ENCODE measurements around the gene ZNF280C.
"Not testable (repeated sequence)": the region's sequence is repeated elsewhere in the genome, so short reads cannot be mapped to it uniquely, and the experiment has no call there.

ZNF280C gene

GRCh38 chrX:130261296-130261893 lies 7.3 kb downstream of the ZNF280C start:
- DNase-seq (ENCODE audit: low read depth in 2 of 3, low spot score in 1 of 3) = no peak

DNA sequence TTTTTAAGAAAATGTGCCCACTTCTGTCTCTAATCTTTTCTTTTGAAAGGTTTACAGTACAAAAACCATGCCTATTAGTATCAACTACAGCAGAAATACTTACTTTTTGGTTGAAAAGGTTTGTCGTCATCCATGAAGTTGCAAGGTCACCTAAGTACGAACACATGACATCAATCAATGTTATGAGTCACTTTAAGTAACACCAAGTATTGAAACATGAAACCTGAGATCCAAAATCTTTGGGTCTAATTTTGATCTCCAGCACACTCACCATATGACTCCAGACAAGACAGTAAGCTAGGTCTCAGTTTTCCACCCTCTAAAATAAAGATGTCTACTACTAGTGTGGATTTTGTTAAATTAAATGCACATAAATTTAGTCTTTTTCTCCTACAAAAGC lies 8.4 kb downstream of the ZNF280C start:
- DNase-seq (ENCODE audit: low read depth in 2 of 3, low spot score in 1 of 3) = no peak

DNA sequence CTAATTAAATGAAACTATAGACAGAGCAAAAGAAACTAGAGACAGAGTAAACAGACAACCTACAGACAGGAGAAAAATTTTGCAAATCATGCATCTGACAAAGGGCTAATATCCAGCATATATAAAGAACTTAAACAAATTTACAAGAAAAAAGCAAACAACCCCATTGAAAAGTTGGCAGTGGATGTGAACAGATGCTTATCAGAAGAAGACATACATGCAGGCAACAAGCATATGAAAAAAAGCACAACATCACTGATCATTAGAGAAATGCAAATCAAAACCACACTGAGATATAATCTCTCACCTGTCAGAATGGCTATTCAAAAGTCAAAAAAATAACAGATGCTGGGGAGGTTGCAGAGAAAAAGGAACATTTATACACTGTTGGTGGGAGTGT lies 14.8 kb downstream of the ZNF280C start:
- DNase-seq (ENCODE audit: low read depth in 2 of 3, low spot score in 1 of 3) = no peak

- DNase-seq (ENCODE audit: low read depth in 2 of 3, low spot score in 1 of 3) = no peak
Measured at GRCh38 chrX:130251671-130252070, 17.0 kb downstream of the ZNF280C start.

DNA sequence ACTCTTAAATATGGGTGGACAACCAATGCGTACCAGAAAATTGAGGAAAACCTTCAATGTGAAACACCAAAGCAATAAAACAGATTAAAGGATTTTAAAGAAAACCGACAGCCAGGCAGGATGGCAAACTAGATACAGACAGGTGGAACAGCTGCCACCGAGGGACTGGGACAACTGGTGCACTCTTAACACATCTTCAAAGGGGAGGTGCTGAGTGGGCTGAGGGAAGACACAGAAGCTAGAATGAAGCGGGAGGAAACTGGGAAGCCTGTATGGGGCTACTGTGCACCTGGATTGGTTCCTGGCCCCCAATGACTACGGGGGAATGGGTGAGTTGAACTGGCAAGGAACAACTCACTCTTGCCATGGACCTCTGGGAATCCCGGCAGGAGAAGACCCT lies 20.7 kb downstream of the ZNF280C start:
- DNase-seq (ENCODE audit: low read depth in 2 of 3, low spot score in 1 of 3) = no peak

DNA sequence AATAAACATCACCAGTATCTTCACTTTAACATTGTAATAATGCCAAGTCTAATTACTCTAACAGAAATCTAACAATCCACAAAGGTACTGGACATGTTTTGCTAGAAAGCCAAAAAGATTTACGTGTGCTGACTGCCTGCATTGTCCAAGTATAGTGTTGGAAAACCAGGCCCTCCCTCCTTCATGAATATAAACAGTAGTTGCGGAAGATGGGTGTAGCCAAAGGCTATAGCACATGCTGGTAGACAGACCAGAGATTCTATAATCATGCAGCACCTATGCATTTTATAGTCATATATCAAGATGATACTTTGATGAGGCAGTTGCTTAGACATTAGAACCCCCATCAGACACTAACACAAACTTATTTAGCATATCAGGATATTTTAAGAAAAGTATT lies 22.6 kb downstream of the ZNF280C start:
- DNase-seq (ENCODE audit: low read depth in 2 of 3, low spot score in 1 of 3) = no peak

GRCh38 chrX:130245441-130245840 lies 23.3 kb downstream of the ZNF280C start:
- DNase-seq (ENCODE audit: low read depth in 2 of 3, low spot score in 1 of 3) = no peak

DNA sequence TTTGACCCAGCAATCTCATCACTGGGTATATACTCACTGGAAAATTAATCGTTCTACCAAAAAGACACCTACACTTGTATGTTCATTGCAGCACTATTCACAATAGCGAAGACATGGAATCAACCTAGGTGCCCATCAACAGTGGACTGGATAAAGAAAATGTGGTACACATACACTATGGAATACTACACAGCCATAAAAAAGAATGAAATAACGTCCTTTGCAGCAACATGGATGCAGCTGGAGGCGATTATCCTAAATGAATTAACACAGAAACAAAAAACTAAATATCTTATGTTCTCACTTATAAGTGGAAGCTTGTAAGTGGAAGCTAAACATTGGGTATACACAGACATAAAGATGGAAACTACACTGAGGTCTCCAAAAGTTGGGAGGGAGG lies 37.5 kb downstream of the ZNF280C start:
- DNase-seq (ENCODE audit: low read depth in 2 of 3, low spot score in 1 of 3) = not testable (repeated sequence)

DNA sequence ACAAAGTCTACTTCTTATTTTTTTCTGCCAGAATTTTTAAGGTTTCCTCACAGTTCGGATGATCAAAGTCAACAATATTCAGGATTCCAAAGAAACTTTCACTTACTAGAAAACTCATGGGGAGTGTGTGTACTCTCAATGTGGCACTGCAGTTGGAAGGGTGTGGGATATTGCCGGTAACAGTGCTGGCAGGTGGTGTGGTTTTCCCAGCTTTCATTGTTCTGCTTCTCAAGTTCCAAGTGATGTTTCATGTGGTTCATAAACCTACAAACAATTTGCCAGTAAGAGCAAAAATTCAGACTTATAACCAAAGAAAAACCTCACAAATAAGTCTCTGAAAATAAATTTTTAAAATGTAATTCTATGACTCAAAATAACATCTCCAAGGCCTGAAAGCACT lies 39.8 kb downstream of the ZNF280C start:
- DNase-seq (ENCODE audit: low read depth in 2 of 3, low spot score in 1 of 3) = no peak

GRCh38 chrX:130224810-130225209 lies 43.9 kb downstream of the ZNF280C start:
- DNase-seq (ENCODE audit: low read depth in 2 of 3, low spot score in 1 of 3) = no peak

GRCh38 chrX:130216320-130216719 lies 52.4 kb downstream of the ZNF280C start:
- DNase-seq (ENCODE audit: low read depth in 2 of 3, low spot score in 1 of 3) = no peak

DNA sequence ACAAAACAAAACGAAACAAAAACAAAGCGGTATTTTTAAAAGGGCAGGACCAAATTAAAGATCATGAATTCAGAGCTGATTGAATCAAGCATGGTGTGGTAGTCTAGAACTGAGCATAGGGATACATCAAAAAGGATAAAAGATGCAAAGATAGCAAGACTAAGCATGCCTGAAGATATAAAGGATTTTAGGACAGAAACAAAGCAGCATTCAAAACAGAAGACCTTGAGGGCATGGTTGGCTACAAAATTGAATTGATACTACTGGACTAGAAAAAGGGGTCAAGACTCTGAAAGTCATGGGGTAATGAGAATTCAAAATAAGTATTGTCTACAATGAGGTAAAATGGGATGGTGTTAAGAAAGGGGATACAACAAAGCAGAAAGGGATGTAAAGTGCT lies 55.3 kb downstream of the ZNF280C start:
- no peak for DNase-seq (ENCODE audit: low read depth in 2 of 3, low spot score in 1 of 3)

- no peak for DNase-seq (ENCODE audit: low read depth in 2 of 3, low spot score in 1 of 3)
Measured at GRCh38 chrX:130212371-130212770, 56.3 kb downstream of the ZNF280C start.

DNA sequence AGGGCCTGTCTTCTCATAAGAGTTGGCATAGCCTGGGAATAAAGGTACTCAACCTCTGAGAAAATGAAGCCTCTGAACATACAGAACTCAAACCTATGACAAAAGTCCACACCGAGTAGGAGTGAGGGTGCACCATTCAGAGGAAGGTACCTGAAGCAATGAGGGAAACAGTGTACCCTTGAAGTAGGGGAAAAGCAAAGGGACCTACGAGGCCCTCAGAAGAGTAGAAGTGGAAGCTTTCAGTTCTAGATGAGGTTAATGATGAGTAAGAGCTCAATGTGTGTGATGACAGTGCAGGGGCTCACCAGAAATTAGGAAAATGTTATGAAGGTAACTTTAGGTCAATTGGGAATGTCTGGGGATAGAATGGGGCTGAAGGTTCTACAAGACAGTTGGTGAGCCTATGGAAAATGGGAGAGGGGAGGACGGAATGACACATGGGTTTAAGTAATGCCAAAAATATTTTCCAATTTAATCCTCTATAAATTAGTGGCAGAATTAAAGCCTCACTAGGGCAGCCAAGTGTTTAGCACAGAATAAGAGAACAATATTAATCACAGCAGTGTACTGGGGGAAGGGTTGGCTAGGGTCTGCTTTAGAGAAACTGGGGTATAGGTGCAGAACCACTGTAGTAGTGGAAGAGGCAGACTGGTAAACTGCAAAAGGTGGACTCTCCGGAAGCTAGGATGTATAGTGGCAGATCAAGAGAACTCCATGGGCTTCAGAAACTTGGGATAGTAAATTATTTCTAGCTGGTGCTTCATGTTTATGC lies 57.1 kb downstream of the ZNF280C start:
- DNase-seq (ENCODE audit: low read depth in 2 of 3, low spot score in 1 of 3) = no peak

- DNase-seq (ENCODE audit: low read depth in 2 of 3, low spot score in 1 of 3) = no peak
Measured at GRCh38 chrX:130204647-130205046, 64.1 kb downstream of the ZNF280C start.

GRCh38 chrX:130197464-130197863 lies 71.2 kb downstream of the ZNF280C start:
- DNase-seq (ENCODE audit: low read depth in 2 of 3, low spot score in 1 of 3) = no peak

- no peak for DNase-seq (ENCODE audit: low read depth in 2 of 3, low spot score in 1 of 3)
Measured at GRCh38 chrX:130196466-130196865, 72.2 kb downstream of the ZNF280C start.

DNA sequence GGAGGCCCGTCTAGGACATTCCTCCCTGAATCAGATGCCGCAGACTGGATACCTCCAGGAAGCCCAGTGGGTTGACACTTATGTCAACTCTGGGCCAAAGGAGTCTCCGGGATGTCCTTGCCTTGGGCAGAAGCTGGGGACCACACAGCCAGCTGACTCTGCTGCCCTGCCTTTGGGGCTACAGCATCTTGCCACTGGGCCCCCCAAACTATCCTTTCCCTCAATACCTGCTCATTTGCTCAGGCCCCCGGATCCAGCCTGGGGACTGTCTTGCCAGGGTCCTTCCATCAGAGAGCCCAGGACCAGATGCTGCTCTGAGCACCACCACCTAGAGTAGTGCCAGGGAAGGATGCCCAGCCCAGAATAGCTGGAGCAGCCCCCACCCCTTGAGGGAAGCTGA lies 77.9 kb downstream of the ZNF280C start:
- no peak for DNase-seq (ENCODE audit: low read depth in 2 of 3, low spot score in 1 of 3)

DNA sequence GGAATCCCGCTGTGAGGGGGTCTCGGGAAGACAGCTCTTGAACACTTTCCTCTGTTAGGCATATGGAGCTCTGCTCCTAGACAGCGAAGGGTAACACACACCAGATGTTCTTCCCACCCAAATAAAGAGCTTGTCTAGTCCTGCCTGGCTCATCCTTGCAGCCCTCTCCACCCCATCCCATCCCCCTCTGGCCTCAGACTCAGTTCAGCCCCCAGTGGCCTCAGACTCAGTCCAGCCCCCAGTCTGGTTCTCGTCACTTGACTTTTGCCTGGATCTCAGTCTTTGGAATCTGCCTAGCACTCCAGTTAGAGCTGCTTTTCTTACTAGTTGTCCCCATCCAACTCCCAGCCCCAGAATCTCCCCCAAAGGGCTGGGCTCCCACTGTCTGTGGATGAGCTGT lies 82.0 kb downstream of the ZNF280C start:
- no peak for DNase-seq (ENCODE audit: low read depth in 2 of 3, low spot score in 1 of 3)

GRCh38 chrX:130184857-130185256 lies 83.8 kb downstream of the ZNF280C start:
- no peak for DNase-seq (ENCODE audit: low read depth in 2 of 3, low spot score in 1 of 3)

- no peak for DNase-seq (ENCODE audit: low read depth in 2 of 3, low spot score in 1 of 3)
Measured at GRCh38 chrX:130184168-130184567, 84.5 kb downstream of the ZNF280C start.

- no peak for DNase-seq (ENCODE audit: low read depth in 2 of 3, low spot score in 1 of 3)
Measured at GRCh38 chrX:130179579-130180215, 89.0 kb downstream of the ZNF280C start.

GRCh38 chrX:130179170-130179569 lies 89.5 kb downstream of the ZNF280C start:
- DNase-seq (ENCODE audit: low read depth in 2 of 3, low spot score in 1 of 3) = no peak

Data from stimulated activated CD4-positive, alpha-beta T cell treated with anti-CD3 and anti-CD28 coated beads, Interleukin-12 subunit alpha, Interleukin-12 subunit beta, amount 100 ng/mL, for 48 hours (primary cell).